CD4-positive, alpha-beta T cell treated with Interleukin-17A for 1 hour (primary cell): ENCODE results near the gene OR10G8.

Source experiments
- DNase-seq: peaks from one replicate; pipeline ENCODE4 v3.0.0-alpha.2; 2020

Gene OR10G8

GRCh38 chr11:124079631-124080326 is 53.2 kb downstream of the OR10G8 start:
- DNase-seq: no peak
